ENCODE data around the gene STXBP1.
A peak's percentile ranks its signal among the peaks of the same experiment; 100 is the strongest.

STXBP1 gene

GRCh38 chr9:127585161-127585819 is 26.8 kb upstream of the STXBP1 start:
- no peak for TF ChIP-seq CTCF (IDR thresholded peaks at IDR 0.05; ENCODE audit: low read depth, low read length)
- DNase-seq: no peak
- Histone ChIP-seq H3K4me3 (ENCODE audit: low read depth, low read length) (no peak overlapping the region), H3K27me3 (ENCODE audit: insufficient read depth, low read depth, severe bottlenecking) (no peaks in the 10 kb centered on the region), H3K36me3 (no peaks in the 10 kb centered on the region), H3K9me3 (ENCODE audit: severe bottlenecking) (no peaks in the 10 kb centered on the region), H3K27ac (no peak overlapping the region)

GRCh38 chr9:127586096-127586495 is 26.0 kb upstream of the STXBP1 start:
- no peaks in the 10 kb centered on the region for H3K27me3 ChIP-seq (ENCODE audit: insufficient read depth, low read depth, severe bottlenecking)
- H3K4me3 ChIP-seq (ENCODE audit: low read depth, low read length): no peak overlapping the region
- H3K36me3 ChIP-seq: no peaks in the 10 kb centered on the region
- no peaks in the 10 kb centered on the region for H3K9me3 ChIP-seq (ENCODE audit: severe bottlenecking)
- TF ChIP-seq CTCF (IDR thresholded peaks at IDR 0.05; ENCODE audit: low read depth, low read length): no peak
- DNase-seq: no peak
- H3K27ac ChIP-seq: no peak overlapping the region

GRCh38 chr9:127586537-127586936 is 25.5 kb upstream of the STXBP1 start:
- no peaks in the 10 kb centered on the region for H3K36me3 ChIP-seq
- peak; percentile 91 for DNase-seq
- TF ChIP-seq CTCF (IDR thresholded peaks at IDR 0.05; ENCODE audit: low read depth, low read length): peak; percentile 97
- no peak overlapping the region for H3K27ac ChIP-seq
- H3K9me3 ChIP-seq (ENCODE audit: severe bottlenecking): no peaks in the 10 kb centered on the region
- H3K27me3 ChIP-seq (ENCODE audit: insufficient read depth, low read depth, severe bottlenecking): no peaks in the 10 kb centered on the region
- no peak overlapping the region for H3K4me3 ChIP-seq (ENCODE audit: low read depth, low read length)

DNA sequence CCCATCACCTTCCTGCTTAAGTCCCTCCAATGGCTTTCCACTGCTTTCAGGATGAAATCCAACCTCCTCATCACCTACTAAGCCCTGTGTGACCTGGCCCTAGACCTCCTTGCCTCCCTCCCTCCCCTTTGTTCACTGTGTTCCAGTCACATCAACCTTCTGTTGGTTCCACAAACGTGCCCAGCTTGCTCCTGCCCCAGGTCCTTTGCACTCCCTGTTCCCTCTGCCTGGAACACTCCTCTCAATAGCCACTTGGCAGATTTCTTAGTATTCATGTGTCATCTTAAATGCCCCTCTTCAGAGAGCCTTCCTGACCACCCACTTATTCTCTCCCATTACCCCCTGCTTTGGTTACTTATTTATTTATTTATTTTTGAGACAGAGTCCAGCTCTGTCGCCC is 24.1 kb upstream of the STXBP1 start:
- no peak overlapping the region for H3K4me3 ChIP-seq (ENCODE audit: low read depth, low read length)
- no peak for TF ChIP-seq CTCF (IDR thresholded peaks at IDR 0.05; ENCODE audit: low read depth, low read length)
- no peak overlapping the region for H3K27ac ChIP-seq
- no peaks in the 10 kb centered on the region for H3K36me3 ChIP-seq
- H3K27me3 ChIP-seq (ENCODE audit: insufficient read depth, low read depth, severe bottlenecking): no peaks in the 10 kb centered on the region
- no peak for DNase-seq
- H3K9me3 ChIP-seq (ENCODE audit: severe bottlenecking): no peaks in the 10 kb centered on the region

GRCh38 chr9:127588740-127589506 is 23.2 kb upstream of the STXBP1 start:
- Histone ChIP-seq H3K27ac (no peak overlapping the region), H3K9me3 (ENCODE audit: severe bottlenecking) (no peaks in the 10 kb centered on the region), H3K36me3 (no peaks in the 10 kb centered on the region), H3K4me3 (ENCODE audit: low read depth, low read length) (no peak overlapping the region), H3K27me3 (ENCODE audit: insufficient read depth, low read depth, severe bottlenecking) (no peaks in the 10 kb centered on the region)
- TF ChIP-seq CTCF (IDR thresholded peaks at IDR 0.05; ENCODE audit: low read depth, low read length): no peak
- DNase-seq: no peak

All from WERI-Rb-1 (cell line).